OCI-LY7 (cell line): ENCODE measurements around the gene SORD.

Source experiments
- CTCF ChIP-seq: fragments of 200-600 bp; sonication (generic); conservative IDR thresholded peaks from 2 replicates; pipeline ENCODE4 v1.5.1; 2014; ENCODE audit warnings: mild to moderate bottlenecking, antibody characterized with exemption, low read length, moderate library complexity, mixed read lengths
- EZH2phosphoT487 ChIP-seq: fragments of 200-600 bp; sonication (generic); IDR thresholded peaks from 2 replicates; pipeline ENCODE4 v1.6.1; 2018; ENCODE audit warnings: low read depth, borderline replicate concordance, mild to moderate bottlenecking, mixed run types, antibody characterized with exemption, low read length, moderate library complexity, mixed read lengths

DNA sequence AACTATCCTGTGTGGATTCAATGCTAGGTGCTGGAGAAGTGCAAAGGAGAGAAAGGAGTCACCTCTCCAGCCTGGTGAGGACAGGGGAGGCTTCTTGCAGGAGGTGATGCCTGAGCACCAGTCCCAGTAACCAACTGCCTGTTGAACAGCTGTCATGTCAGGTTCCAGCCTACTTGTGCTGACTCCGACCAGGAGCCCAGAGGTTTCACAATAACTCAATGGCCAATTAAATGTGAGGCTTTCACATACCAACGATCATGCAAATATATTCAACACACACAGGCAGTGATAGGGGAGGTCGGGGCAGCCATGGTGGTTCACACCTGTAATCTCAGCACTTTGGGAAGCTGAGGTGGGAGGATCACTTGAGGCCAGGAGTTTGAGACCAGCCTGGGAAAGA, 7.7 kb downstream of the SORD start:
- TF ChIP-seq CTCF (no peak), EZH2phosphoT487 (no peak)
